HepG2 (cell line): Measurements from ENCODE around the gene WDR62. TPM values are rescaled to one million over a fixed set of nuclear protein-coding genes. Genes with fewer than 3 reads are reported as not detected.
A peak's percentile ranks its signal among the peaks of the same experiment; 100 is the strongest.

Source experiments
- GABPB1 ChIP-seq: IDR thresholded peaks from 2 replicates; pipeline ENCODE4 v1.6.1; 2016; ENCODE audit warnings: mild to moderate bottlenecking, missing genetic modification reagents, moderate library complexity, missing compliant biosample characterization
- IRF2 ChIP-seq: IDR thresholded peaks from 2 replicates; pipeline ENCODE4 v1.6.1; 2018; ENCODE audit warnings: missing genetic modification reagents, missing compliant biosample characterization
- KLF11 ChIP-seq: IDR thresholded peaks from 2 replicates; pipeline ENCODE4 v1.6.1; 2016; ENCODE audit warnings: missing compliant biosample characterization
- LCORL ChIP-seq, 2 experiments: fragments of 450-650 bp in 1 of 2; sonication (generic) in 1 of 2; formaldehyde crosslinking in 1 of 2; IDR thresholded peaks; 2 replicates each; pipeline versions ENCODE4 v1.5.0 to v1.6.1; 2017 to 2020; ENCODE audit warnings: antibody characterized with exemption in 1 of 2, missing genetic modification reagents in 1 of 2
- LRRFIP1 ChIP-seq: sonication (generic); formaldehyde crosslinking; conservative IDR thresholded peaks from 2 replicates; pipeline ENCODE4 v1.4.0; 2020; ENCODE audit warnings: missing genetic modification reagents
- NFE2 ChIP-seq: sonication (generic); formaldehyde crosslinking; IDR thresholded peaks from 2 replicates; pipeline ENCODE4 v1.4.0; 2020; ENCODE audit warnings: missing genetic modification reagents
- PHB2 ChIP-seq: fragments of 450-650 bp; IDR thresholded peaks from 2 replicates; pipeline ENCODE4 v1.6.1; 2018; ENCODE audit not compliant: partially characterized antibody
- SP1 ChIP-seq, 2 experiments: fragments of 450-650 bp in 1 of 2; sonication (generic) in 1 of 2; formaldehyde crosslinking in 1 of 2; IDR thresholded peaks; 2 replicates each; pipeline versions ENCODE4 v1.4.0 to v1.6.1; 2016 to 2020; ENCODE audit warnings: missing genetic modification reagents in 1 of 2
- ZFP82 ChIP-seq: sonication (generic); formaldehyde crosslinking; IDR thresholded peaks from 2 replicates; pipeline ENCODE4 v1.5.1; 2020; ENCODE audit warnings: mild to moderate bottlenecking, missing genetic modification reagents, borderline replicate concordance
- ZNF570 ChIP-seq: sonication (generic); formaldehyde crosslinking; IDR thresholded peaks from 2 replicates; pipeline ENCODE4 v1.4.0; 2020; ENCODE audit warnings: mild to moderate bottlenecking, missing genetic modification reagents, borderline replicate concordance
- ZNF598 ChIP-seq: sonication (generic); formaldehyde crosslinking; IDR thresholded peaks from 2 replicates; pipeline ENCODE4 v1.5.1; 2020; ENCODE audit warnings: mild to moderate bottlenecking, missing genetic modification reagents, borderline replicate concordance
- ZNF710 ChIP-seq: sonication (generic); formaldehyde crosslinking; IDR thresholded peaks from 2 replicates; pipeline ENCODE4 v1.5.0; 2020; ENCODE audit warnings: mild to moderate bottlenecking, missing genetic modification reagents, borderline replicate concordance
- ZNF713 ChIP-seq: sonication (generic); formaldehyde crosslinking; IDR thresholded peaks from 2 replicates; pipeline ENCODE4 v1.4.0; 2020; ENCODE audit warnings: mild to moderate bottlenecking, missing genetic modification reagents
- ZNF775 ChIP-seq: sonication (generic); formaldehyde crosslinking; IDR thresholded peaks from 2 replicates; pipeline ENCODE4 v1.4.0; 2020; ENCODE audit warnings: missing genetic modification reagents, mild to moderate bottlenecking, moderate library complexity, borderline replicate concordance
- ZNF792 ChIP-seq: IDR thresholded peaks from 2 replicates; pipeline ENCODE4 v1.6.1; 2016
- ZNF816 ChIP-seq: sonication (generic); formaldehyde crosslinking; IDR thresholded peaks from 2 replicates; pipeline ENCODE4 v1.8.0; 2022; ENCODE audit warnings: missing genetic modification reagents, mild to moderate bottlenecking, borderline replicate concordance
- polyA plus RNA-seq, 8 experiments: library from polyadenylated mRNA; depleted of rRNA in 3 of 8; stranded (reverse) in 7 of 8; unstranded in 1 of 8; fragments of >200 nt; fragmentation: Illumina TruSeq in 4 of 8; extraction: Trizol in 4 of 8; gene quantifications; 2 replicates each; pipeline versions ENCODE4 v1.2.1 to v1.2.3, GENCODE V29; 2011 to 2016; ENCODE audit warnings: low read depth in 4 of 8, missing spikeins in 1 of 8, mixed read lengths in 1 of 8; ENCODE audit not compliant: insufficient read depth in 1 of 8
- total RNA-seq, 5 experiments: library from RNA; depleted of rRNA; stranded (reverse); fragments of >200 nt; fragmentation: Illumina TruSeq; extraction: Trizol; gene quantifications; 2 replicates each; pipeline ENCODE4 v1.2.3, GENCODE V29; 2016; ENCODE audit warnings: low read depth in 1 of 5
- TF ChIP-seq, protein P1 (sequence below): sonication (generic); formaldehyde crosslinking; IDR thresholded peaks from 2 replicates; pipeline ENCODE4 v1.4.0; 2020; ENCODE audit warnings: missing genetic modification reagents, borderline replicate concordance
- TF ChIP-seq, protein P2 (sequence below): IDR thresholded peaks from 2 replicates; pipeline ENCODE4 v1.6.1; 2016; ENCODE audit warnings: low read depth, missing genetic modification reagents, missing compliant biosample characterization

WDR62 gene
- total and polyA plus RNA-seq, 2 of the 13 experiments (the other 11 are each of a cell fraction or from before 2014, with no cell fraction given) = 5.8 to 12.5 TPM

- TF ChIP-seq ZNF598 (CRISPR knock-in tag) (peak; percentile 72), ZNF775 (CRISPR knock-in tag) (no peak), LRRFIP1 (CRISPR knock-in tag) (no peak), ZNF710 (CRISPR knock-in tag) (no peak; the same call in 1 of the 2 replicates), GABPB1 (peak; percentile 81; the same call in 1 of the 2 replicates), ZNF713 (CRISPR knock-in tag) (no peak), PHB2 (no peak), ZNF570 (CRISPR knock-in tag) (no peak), ZNF792 (CRISPR knock-in tag) (peak; percentile 95), ZFP82 (CRISPR knock-in tag) (peak; percentile 23; the same call in 1 of the 2 replicates), KLF11 (peak; percentile 35; the same call in 1 of the 2 replicates), ZNF816 (CRISPR knock-in tag) (no peak; the same call in 1 of the 2 replicates), LCORL (IDR thresholded peaks at IDR 0.05) (no peak), LCORL (CRISPR knock-in tag; IDR thresholded peaks at IDR 0.05) (no peak), IRF2 (peak; percentile 83), NFE2 (CRISPR knock-in tag) (no peak), SP1 (IDR thresholded peaks at IDR 0.05) (0 out of 2 replicates have a peak, but pooled peaks have one; percentile 35), SP1 (CRISPR knock-in tag; IDR thresholded peaks at IDR 0.05) (peak; percentile 97)
- TF ChIP-seq, protein P1, sequence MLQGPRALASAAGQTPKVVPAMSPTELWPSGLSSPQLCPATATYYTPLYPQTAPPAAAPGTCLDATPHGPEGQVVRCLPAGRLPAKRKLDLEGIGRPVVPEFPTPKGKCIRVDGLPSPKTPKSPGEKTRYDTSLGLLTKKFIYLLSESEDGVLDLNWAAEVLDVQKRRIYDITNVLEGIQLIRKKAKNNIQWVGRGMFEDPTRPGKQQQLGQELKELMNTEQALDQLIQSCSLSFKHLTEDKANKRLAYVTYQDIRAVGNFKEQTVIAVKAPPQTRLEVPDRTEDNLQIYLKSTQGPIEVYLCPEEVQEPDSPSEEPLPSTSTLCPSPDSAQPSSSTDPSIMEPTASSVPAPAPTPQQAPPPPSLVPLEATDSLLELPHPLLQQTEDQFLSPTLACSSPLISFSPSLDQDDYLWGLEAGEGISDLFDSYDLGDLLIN = no peak
- TF ChIP-seq, protein P2, sequence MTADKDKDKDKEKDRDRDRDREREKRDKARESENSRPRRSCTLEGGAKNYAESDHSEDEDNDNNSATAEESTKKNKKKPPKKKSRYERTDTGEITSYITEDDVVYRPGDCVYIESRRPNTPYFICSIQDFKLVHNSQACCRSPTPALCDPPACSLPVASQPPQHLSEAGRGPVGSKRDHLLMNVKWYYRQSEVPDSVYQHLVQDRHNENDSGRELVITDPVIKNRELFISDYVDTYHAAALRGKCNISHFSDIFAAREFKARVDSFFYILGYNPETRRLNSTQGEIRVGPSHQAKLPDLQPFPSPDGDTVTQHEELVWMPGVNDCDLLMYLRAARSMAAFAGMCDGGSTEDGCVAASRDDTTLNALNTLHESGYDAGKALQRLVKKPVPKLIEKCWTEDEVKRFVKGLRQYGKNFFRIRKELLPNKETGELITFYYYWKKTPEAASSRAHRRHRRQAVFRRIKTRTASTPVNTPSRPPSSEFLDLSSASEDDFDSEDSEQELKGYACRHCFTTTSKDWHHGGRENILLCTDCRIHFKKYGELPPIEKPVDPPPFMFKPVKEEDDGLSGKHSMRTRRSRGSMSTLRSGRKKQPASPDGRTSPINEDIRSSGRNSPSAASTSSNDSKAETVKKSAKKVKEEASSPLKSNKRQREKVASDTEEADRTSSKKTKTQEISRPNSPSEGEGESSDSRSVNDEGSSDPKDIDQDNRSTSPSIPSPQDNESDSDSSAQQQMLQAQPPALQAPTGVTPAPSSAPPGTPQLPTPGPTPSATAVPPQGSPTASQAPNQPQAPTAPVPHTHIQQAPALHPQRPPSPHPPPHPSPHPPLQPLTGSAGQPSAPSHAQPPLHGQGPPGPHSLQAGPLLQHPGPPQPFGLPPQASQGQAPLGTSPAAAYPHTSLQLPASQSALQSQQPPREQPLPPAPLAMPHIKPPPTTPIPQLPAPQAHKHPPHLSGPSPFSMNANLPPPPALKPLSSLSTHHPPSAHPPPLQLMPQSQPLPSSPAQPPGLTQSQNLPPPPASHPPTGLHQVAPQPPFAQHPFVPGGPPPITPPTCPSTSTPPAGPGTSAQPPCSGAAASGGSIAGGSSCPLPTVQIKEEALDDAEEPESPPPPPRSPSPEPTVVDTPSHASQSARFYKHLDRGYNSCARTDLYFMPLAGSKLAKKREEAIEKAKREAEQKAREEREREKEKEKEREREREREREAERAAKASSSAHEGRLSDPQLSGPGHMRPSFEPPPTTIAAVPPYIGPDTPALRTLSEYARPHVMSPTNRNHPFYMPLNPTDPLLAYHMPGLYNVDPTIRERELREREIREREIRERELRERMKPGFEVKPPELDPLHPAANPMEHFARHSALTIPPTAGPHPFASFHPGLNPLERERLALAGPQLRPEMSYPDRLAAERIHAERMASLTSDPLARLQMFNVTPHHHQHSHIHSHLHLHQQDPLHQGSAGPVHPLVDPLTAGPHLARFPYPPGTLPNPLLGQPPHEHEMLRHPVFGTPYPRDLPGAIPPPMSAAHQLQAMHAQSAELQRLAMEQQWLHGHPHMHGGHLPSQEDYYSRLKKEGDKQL (CRISPR knock-in tag) = no peak
Observed at GRCh38 chr19:36114721-36115452, 60.2 kb downstream of the WDR62 start, which contains the start of gene POLR2I (continued).
